HG03175 (cell line): Measurements from ENCODE around the gene DCLK1.
"Not testable (repeated sequence)": the region's sequence is repeated elsewhere in the genome, so short reads cannot be mapped to it uniquely, and the experiment has no call there.

Source experiments
- ATAC-seq: cut with Tn5 transposase; IDR thresholded peaks from one replicate; pipeline ENCODE4 v1.9.1; 2021; ENCODE audit warnings: mild to moderate bottlenecking, moderate library complexity; ENCODE audit not compliant: unreplicated experiment

DCLK1 gene

DNA sequence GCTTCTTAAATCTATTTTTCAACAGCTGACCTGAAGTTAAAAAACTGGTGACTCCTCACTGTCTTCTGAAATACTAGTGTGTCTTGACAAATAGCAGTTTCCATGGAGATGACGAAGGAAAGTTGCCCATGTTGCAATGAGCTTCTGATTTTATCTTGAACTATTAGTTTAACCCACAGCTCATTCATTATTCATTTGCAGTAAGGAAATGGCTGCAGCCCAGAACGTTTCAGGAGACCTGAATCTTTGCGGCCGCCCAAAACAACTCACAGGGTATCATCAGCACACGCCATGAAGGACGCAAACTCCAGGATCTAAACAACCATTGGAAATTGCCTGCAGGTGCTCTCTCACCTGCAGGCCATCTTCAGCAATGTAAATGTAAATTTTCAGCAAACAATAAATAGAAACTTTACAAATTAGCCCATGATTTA, 142.5 kb downstream of the DCLK1 start:
- no peak for ATAC-seq

DNA sequence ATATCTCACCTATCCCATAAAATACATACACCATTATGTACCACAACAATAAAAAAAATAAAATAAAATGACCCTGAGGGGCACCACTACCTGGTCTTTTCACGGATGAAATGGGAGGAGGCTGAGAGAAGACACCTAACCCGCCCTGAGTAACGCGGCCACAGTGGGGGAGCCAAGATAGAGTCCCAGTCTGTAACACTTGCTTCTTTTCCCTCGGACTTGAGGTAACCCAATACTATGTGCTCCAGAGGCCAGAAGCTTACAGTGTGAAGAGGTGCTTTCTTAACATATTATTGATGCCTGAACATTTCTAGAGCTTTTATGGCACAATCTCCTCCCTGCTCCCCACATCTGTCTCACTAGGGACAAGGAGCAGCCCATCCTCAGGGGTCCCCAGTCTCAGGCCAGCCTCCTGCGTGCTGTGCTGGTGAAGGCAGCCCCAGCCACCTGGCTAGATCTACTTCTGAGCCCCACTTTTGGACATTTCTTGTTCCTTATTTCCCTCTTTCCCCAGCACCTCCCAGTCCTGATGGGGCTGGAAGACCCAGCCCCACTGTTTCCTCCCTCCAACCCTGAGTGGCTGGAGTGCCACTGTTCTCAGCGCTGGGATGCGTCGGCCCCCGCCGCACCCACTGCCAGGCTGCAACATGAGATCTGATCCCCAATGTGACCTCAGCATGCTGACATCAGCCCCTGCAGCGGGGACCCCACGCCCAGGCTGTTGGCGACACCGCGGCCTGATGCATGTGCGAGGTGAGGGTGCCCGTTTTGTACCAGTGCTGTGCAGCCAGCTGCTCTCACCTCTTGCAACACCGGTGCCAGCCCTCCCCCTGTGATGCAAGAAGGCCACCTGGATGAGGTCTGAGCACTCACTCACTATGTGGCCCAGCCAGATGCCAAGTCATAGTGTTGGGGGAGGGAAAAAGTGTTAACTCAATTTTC, 143.3 kb downstream of the DCLK1 start:
- no peak for ATAC-seq

DNA sequence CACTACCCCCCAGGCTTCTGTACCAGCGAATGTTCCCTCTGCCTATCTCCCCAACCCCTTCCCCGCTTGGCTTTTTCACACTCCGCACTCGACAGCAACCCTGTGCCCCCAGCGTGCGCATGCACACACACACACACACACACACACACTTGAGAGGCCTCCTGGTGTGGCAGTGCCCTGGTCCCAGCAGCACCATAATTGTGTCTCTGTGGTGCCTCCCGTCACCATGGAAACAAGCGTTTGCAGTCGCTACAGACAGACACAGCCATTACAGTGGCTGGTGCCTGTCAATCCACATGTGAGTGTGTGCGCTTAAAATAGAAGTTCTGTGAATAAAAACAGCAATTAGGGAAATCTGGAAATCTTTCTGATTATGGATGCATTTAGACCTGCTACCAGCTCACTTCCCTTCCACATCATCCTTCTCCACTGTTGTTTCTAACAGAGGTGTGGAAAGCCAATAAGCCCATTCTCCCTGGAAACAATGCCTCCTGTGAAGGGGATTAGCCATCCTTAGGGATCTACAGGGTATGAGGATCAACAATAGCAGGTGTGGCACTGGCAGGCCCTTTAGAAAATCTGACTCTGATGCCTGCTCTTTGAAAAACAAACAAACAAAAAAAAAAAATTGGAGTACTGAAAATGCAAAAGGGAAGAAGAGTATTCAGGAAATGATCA, 146.3 kb downstream of the DCLK1 start:
- no peak for ATAC-seq

DNA sequence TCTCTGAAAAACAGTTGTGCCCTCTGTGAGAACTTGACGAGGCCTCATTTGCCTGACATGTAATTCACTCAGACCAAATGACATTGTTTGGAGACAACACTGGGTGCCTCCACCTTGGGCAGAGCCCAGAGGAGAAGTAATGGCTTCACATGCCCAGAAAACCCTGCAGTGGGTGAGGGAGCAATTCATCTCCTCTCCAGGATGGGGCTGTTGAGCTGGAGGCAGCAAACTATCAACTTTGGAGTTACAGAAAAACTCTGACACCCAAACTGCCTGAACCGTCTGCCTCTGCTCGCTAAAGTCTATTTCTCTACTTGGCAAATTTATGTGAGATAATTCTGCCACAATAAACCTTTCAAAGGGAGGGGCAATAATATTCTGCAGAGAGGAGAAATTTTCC, 146.9 kb downstream of the DCLK1 start:
- ATAC-seq = no peak

DNA sequence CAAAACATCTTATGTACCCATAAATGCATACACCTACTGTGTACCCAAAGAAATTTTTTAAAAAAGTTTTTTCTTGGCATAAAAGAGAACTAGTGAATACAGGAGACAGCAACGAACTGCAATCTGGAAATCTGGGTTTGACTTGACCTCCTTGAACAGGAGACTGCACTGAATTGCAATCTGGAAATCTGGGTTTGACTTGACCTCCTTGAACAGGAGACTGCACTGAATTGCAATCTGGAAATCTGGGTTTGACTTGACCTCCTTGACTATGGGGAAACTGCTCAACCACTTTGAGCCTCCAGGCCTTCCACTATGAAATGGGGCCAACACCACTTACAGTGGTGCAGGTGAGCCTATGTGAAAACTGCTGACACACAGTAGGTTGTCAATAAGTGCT, 147.5 kb downstream of the DCLK1 start:
- ATAC-seq = not testable (repeated sequence)

DNA sequence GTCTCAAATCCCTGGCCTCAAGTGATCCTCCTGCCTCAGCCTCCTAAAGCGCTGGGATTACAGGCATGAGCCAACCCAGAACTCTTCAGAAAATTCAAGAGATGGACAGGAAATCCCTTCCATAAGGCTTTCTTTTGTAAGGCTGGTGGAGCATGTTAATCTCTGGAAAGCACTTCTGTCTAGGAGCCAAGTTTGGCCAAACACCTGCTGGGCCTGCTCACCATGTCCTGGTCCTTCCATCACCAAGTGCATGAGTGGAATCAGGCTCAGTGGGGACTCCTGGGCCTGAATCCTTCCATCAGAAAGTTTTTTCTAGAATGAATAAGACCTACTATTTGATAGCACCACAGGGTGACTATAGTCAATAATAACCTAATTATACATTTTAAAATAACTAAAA, 148.0 kb downstream of the DCLK1 start:
- no peak for ATAC-seq

DNA sequence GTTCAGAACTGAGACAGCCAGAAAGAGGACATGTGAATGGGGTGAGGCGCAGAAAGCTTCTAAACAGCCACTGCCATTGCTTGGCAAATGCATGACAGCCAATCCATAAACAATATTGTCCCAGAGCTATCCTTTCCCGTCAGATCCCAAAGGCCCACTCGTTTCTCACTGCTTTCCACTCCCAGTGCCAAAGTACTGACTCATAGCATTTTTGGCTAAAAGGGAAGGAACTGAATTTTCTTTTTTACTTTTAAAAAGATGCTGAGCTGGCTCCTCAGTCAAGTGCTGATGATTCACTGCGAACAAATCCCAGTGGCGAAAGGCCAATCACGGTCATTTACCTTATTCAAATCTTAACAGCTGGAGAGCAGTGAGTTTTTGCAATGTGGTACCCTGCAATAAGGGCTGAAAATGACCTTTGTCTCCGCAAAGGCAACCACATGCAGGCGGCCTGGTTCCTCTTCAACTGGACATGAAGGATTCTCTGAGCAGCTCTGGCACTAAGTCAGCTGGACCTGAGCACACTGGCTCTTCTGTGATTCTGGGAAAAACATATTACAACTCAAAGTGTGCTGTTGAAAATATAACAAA, 151.7 kb downstream of the DCLK1 start:
- no peak for ATAC-seq

DNA sequence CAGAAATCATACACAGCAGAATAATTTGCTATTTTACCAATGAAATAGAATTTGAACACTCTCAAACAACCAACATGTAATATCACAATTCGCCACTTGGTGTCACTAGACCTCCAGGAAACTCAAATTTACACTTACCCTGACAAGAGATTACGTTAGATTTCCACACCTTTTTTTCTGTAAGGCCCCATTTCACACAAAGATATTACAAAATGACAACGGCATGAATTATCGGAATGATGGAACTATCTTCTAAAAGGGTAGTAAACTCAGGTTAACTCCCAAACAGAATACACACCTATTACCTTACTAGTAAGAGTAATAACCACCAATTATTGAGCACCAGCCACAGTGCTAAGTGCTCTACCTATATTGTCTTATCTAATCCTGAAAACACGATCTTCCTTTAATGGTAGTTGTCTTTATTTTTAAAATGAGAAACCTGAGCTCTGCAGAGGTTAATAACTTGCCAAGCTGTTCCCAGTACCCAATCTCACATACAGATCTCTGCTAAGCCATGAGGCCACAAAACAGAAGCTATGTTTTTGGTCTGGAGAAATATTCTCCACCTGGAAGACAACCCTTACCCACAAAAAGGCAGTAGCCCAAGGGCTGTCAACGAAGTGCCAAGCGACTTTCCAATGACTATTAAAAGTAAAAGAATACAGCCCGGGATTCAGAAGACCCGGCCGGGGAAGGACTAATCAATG, 152.4 kb downstream of the DCLK1 start:
- ATAC-seq = peak; percentile 69

DNA sequence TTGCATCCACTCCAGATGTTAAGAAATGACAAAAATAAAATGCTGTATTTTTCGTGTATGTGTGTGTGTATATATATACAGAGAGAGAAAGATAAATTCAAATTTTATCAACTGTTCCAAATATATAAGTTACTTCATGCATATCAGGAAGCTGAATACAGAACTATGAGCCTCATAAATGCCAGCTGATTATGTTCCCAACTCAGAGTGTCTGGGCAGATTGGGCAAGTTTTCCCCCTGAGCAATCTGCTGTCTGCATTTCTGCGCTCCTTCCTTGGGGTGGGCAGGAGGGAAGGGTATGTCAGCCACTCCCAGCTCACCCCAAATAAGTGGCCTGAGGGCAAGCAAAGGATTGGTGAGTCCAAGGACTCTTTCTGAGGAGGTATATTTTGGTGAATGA, 154.1 kb downstream of the DCLK1 start:
- ATAC-seq = no peak

DNA sequence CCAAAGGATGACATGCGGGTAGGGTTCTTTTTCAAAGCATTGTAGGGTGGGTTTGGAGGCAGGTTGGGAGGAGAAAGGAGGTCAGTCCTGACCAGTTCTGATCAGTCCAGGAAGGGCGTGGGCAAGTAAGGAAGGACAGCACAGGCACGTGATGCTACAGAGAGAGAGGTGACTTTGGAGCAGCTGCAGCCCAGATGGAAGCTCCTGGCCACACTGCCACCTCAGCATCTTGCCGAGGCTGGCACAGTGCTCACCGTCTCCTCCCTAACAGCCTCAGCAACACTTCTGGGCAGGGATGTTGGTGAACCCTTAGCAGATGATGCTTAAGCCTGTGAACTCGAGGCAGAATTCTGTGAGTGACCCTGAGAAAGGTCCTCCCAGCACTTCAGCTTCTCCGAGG, 155.1 kb downstream of the DCLK1 start:
- ATAC-seq = no peak

DNA sequence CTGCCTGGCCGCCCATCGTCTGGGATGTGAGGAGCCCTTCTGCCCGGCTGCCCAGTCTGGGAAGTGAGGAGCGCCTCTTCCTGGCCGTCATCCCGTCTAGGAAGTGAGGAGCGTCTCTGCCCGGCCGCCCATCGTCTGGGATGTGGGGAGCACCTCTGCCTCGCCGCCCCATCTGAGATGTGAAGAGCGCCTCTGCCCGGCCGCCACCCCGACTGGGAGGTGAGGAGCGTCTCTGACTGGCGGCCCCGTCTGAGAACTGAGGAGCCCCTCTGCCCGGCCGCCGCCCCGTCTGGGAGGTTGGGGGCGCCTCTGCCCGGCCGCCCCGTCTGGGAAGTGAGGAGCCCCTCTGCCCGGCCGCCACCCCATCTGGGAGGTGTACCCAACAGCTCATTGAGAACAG, 164.2 kb downstream of the DCLK1 start:
- ATAC-seq = not testable (repeated sequence)

DNA sequence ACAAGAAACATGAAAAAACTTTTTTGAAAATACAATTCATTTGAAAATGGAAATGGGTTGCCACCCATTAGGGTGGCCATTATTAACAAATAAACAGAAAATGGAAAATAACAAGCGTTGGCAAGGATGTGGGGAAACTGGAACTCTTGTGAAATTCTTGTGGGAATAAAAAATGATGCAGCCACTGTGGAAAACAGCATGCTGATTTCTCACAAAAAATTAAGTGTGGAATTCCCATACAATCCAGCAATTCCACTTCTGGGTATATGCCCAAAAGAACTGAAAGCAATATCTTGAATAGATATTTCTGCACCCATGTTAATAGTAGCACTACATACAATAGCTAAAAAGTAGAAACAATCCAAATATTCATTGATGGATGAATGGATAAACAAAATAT, 165.2 kb downstream of the DCLK1 start:
- ATAC-seq = no peak

DNA sequence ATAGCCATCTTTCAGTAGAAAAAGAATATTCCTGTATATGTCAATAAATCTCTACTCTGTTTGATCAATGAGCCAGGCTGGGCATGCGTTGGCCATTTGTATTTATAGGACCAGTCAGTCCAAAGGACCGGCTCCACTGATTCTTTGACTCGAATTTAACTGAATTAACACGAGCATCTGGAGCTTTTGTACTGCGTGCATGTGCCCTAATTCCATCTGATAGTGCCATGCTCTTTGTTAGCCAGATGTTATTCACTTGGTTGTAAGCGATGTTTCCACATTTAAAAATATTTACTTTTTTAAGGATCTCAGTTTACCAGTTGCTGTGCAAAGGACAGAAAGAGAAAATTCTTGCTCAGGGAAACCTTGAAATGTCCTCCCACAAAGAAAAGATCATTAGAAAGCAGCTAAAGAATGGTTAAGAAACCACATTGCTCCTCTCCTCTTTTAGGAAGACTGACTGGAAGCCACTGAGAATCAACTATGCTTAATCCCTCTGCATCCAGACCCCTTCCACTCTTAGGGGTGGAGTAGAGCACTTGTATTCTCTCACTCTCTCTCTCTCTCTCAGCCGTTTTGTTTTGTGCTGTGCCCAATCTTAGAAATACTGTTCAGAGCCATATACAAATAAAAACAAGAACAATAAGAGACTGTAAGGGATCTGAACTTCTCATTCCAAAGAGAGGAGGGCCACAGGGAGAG, 165.8 kb downstream of the DCLK1 start:
- ATAC-seq = no peak

DNA sequence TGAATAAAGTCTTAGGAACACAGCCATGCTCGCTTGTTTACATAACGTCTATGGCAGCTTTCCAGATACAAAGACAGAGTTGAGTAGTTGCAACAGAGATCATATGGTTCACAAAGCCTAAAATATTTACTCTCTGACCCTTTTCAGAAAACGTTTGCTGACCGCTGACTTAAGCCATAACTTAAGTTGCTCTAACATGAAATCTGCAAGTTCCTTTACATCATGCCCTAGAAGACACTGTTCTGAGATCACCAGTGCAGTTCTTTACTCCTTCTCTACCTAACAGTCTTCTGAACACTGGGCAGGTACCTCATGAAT, 166.4 kb downstream of the DCLK1 start:
- ATAC-seq = no peak

DNA sequence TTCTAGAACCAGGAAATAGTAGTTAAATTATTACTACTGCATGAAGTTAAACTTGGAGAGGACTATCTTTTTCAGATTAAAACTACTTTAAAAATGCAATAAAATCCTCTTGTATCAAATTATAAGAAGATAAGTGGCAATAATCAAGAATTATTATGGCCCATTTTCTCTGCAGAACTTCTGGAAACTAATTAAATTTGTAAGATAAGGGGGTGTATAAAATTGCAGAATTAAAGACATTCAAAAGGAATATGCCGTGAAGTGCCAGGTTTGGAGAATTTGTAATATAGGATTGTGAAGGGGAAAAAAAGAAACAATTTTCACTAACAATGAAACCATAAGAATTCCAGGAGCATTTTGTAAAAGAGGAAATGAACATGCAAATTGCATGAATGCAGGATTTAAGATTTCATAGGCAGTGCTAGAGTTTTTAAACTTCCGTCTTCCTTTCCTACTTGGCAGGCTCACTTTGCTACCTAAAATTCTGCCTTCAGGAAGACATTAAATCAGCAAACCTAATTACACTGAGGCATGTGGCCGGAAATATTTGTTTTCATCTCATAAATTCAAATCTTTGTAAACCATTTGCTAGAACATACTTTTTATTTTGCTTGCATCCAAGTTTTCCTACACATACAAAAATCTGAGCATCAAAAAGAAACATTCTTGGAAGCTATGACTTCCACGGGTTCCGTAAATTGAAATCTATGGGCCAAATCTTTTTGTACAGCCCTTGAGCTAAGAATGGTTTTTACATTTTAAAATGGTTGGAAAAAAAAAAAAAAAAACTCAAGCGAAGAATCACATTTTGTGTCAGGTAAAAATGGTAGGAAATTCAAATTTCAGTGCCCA, 166.9 kb downstream of the DCLK1 start:
- ATAC-seq = no peak

DNA sequence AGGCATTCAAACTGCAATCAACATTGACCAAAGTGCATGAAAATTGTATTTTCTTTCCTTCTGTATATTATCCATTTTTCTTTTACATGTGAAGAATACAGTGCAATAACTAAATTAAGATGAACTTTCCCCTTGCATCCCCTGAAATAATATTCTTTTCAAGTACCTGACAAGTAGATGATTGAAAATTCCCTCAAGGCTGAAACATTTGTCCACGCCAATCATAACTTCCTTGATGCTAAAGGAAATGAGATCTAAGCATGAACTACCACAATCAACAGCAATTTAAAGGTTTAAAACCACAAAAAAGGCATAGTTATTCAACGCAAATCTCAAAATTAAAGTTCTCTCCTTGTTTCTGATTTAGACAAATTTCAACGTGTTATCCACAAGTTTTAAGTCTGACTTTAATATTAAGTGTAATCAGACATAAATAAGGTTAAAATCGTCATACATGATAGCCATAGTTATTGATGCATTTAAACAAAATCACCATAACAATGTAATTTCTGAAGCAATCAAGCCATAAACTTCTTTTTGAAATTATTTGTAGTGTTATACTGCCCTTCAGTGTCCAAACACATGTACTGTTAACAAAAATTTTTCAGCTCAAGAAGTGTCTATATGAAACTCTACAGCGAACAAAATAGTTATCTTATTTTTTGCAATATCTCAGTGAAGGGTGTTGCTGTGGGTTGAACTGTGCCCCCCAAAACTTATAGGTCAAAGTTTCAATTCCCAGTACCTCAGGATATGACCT, 169.5 kb downstream of the DCLK1 start:
- ATAC-seq = no peak

DNA sequence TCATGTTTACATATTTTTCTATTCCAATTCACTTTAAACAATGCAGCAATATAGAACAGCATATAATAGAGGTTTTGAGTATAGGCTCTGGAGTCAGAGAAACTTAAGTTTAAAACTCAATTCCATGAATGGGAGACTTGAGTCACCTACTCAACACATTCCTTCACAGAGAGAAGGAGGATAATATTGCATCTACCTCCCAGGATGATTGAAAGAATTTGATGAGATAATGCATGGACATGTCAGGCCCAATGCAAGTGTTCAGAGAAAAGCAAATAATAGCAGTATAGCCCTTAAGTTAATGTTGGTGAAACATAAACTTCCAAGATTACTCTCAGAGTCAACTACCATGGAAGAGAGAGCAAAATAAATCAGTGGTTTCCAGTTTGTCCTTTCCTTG, 170.2 kb downstream of the DCLK1 start:
- ATAC-seq = no peak

DNA sequence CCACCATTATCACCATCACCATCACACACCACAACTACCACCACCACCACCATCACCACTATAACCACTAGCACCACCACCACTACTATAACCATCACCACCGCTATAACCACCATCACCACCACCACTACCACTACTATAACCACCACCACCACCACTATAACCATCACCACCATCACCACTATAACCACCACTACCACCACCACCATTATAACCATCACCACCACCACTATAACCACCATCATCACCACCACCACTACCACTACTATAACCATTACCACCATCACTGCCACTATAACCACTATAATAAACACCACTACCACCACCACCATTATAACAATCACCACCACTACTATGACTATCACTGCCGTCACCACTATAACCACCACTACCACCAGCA, 173.2 kb downstream of the DCLK1 start:
- no peak for ATAC-seq

DNA sequence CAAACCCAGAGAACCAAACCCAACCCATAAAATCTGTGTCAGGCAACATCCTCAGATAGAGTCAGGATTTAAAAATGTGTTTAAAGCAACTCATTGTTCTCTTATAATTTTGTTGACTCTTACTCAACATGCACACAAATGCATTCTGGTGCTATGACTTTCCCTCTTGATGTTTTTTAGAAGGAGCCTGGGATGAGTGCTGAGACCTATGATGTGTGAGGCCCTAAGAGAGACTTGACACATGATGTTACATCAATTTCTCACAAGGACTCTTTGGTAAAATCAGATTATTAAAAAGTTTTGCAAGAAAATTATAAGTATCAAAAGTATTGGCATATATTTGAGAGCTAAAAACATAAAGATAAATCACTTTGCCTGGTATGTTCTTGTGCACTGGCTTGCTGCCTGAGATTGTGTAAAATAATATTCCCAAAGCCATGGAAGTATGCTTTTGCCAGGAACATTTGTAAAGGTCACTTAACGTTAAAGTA, 173.9 kb downstream of the DCLK1 start:
- no peak for ATAC-seq
